IPS-18a (cell line): ENCODE data around the gene CRNN.

Experiments used
- H3K27ac ChIP-seq: one replicate; pipeline ENCODE4 v1.5.1; 2013; ENCODE audit warnings: low read length
- H3K27me3 ChIP-seq: one replicate; pipeline ENCODE4 v1.6.1; 2013; ENCODE audit warnings: mild to moderate bottlenecking, low read length; ENCODE audit not compliant: control insufficient read depth, insufficient read depth
- H3K36me3 ChIP-seq: one replicate; pipeline ENCODE4 v1.6.1; 2013; ENCODE audit warnings: low read depth, low read length; ENCODE audit not compliant: control insufficient read depth
- H3K4me1 ChIP-seq: one replicate; pipeline ENCODE4 v1.6.1; 2013; ENCODE audit warnings: low read depth, low read length; ENCODE audit not compliant: control insufficient read depth
- H3K4me3 ChIP-seq: one replicate; pipeline ENCODE4 v1.5.1; 2013; ENCODE audit warnings: low read length
- H3K9ac ChIP-seq: one replicate; pipeline ENCODE4 v1.6.1; 2013; ENCODE audit warnings: mild to moderate bottlenecking, low read length, moderate library complexity
- H3K9me3 ChIP-seq: one replicate; pipeline ENCODE4 v1.6.1; 2013; ENCODE audit warnings: low read depth, low read length; ENCODE audit not compliant: control insufficient read depth

The CRNN gene

DNA sequence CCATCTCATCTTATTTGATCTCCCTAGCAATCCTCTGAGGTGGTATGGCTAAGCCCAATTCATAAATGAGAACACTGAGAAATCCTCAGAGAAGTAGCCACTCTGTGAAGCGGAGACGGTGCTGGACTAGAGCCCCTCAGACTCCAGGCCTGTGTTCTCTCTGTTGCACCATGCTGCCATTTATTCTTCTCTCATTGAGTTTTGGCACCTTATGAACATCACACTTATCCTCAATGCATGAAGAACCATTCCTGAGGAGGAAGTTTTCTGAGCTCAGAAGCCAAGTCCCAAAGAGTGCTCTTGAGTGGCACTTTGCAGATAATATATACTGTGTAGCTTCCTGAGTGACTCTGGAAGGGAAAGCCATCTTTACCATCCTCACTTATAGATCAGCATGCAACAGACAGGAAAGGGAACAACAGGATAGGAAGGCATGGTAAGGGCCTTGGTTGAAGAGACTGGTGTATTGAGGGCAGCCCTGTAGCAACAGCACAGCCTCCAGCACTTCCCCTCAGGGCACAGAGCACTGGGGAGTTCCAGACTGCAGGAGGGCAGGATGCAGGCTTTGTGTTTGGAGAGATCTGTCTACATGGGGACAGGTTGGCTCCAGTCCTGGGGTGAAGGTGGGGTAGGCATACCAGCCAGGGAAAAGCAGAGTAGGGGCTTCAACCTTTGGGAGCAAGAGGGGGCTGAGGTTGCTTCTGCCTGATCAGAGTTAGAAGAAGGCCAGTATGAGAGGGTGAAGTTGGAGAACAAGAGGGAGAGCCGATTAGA, 1.6 kb upstream of the CRNN start:
- H3K9me3 ChIP-seq, result peaks cover 70% of the 10 kb centered on the region
- H3K27me3 ChIP-seq, result no peaks in the 10 kb centered on the region
- H3K4me3 ChIP-seq, result no peak overlapping the region
- no peaks in the 10 kb centered on the region for H3K36me3 ChIP-seq
- no peak overlapping the region for H3K27ac ChIP-seq
- H3K9ac ChIP-seq, result no peak overlapping the region
- no peaks in the 10 kb centered on the region for H3K4me1 ChIP-seq

GRCh38 chr1:152412756-152413155, 1.3 kb downstream of the CRNN start:
- Histone ChIP-seq H3K9ac (no peak overlapping the region), H3K4me3 (no peak overlapping the region), H3K9me3 (peaks cover 67% of the 10 kb centered on the region), H3K27me3 (no peaks in the 10 kb centered on the region), H3K36me3 (no peaks in the 10 kb centered on the region), H3K27ac (no peak overlapping the region), H3K4me1 (no peaks in the 10 kb centered on the region)

GRCh38 chr1:152411134-152411533, 2.9 kb downstream of the CRNN start:
- H3K9me3 ChIP-seq, result peaks cover 66% of the 10 kb centered on the region

GRCh38 chr1:152410599-152410998, 3.5 kb downstream of the CRNN start:
- Histone ChIP-seq H3K9ac (no peak overlapping the region), H3K4me1 (no peaks in the 10 kb centered on the region), H3K4me3 (no peak overlapping the region), H3K27ac (no peak overlapping the region), H3K9me3 (peaks cover 61% of the 10 kb centered on the region), H3K36me3 (no peaks in the 10 kb centered on the region), H3K27me3 (no peaks in the 10 kb centered on the region)

More at GRCh38 chr1:152411134-152411533, 2.9 kb downstream of the CRNN start:
- Histone ChIP-seq H3K36me3 (no peaks in the 10 kb centered on the region), H3K9ac (no peak overlapping the region), H3K27ac (no peak overlapping the region), H3K27me3 (no peaks in the 10 kb centered on the region), H3K4me1 (no peaks in the 10 kb centered on the region), H3K4me3 (no peak overlapping the region)

DNA sequence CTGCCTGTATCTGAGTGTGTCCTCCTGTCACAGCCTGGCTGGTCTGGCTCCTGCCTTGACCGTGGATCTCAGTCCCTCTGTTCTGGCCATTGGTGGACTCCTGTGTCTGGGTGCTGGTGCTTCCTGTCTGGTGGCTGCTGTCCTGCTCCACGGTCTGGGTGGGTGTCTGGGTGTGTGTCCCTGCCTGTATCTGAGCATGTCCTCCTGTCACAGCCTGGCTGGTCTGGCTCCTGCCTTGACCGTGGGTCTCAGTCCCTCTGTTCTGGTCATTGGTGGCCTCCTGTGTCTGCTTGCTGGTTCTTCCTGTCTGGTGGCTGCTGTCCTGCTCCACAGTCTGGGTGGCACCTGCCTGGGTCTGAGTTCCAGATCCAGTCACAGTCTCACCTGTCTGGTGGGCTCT, 4.0 kb downstream of the CRNN start:
- Histone ChIP-seq H3K9me3 (peaks cover 57% of the 10 kb centered on the region), H3K4me3 (no peak overlapping the region), H3K4me1 (no peaks in the 10 kb centered on the region), H3K9ac (no peak overlapping the region), H3K27ac (no peak overlapping the region), H3K27me3 (no peaks in the 10 kb centered on the region), H3K36me3 (no peaks in the 10 kb centered on the region)

GRCh38 chr1:152408664-152409063, 5.4 kb downstream of the CRNN start:
- no peak overlapping the region for H3K27ac ChIP-seq
- peaks cover 64% of the 10 kb centered on the region for H3K9me3 ChIP-seq
- no peak overlapping the region for H3K9ac ChIP-seq
- H3K36me3 ChIP-seq, result no peaks in the 10 kb centered on the region
- no peaks in the 10 kb centered on the region for H3K4me1 ChIP-seq
- no peak overlapping the region for H3K4me3 ChIP-seq
- H3K27me3 ChIP-seq, result no peaks in the 10 kb centered on the region

DNA sequence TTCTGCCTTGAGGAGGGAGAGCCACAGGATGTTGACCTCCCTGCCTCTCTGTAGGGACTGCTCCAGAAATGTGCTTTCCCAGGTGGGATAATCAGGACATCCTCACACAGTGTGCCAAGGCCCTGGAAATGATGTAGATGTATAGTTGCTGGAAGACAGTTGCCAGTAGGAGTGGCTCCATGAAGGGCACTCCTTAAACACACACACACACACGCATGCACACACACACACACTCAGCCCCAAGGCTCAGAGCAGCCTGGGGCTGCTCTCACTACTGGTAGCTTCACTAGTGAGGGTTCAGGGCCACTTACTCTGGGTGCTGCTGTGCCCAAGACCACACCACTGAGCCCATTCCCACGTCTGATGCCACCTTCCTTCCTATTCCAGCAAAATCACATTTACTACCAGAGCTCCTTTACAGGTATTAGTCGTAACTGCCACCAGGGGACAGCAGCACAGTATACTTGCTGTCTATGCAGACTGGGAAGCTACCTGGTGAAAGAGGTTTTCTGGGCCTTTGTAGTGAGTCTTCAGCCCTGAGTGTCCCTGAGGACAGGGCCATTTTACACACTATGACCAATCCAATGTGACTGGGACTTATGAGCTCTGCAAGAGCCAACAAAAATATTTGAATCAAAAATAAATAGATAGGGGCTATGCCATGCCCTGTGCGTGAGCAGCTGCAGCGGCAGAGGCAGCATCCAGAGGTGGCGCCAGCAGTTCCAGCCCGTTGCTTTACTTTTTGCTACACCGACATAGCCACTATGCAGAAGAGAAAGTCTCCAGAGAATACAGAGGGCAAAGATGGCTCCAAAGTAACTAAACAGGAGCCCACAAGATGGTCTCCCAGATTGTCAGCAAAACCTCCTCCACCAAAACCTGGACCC, 15.0 kb downstream of the CRNN start:
- Histone ChIP-seq H3K4me3 (no peak overlapping the region), H3K27me3 (no peaks in the 10 kb centered on the region), H3K27ac (no peak overlapping the region), H3K36me3 (no peaks in the 10 kb centered on the region), H3K9me3 (peaks cover 37% of the 10 kb centered on the region), H3K4me1 (no peaks in the 10 kb centered on the region), H3K9ac (no peak overlapping the region)

GRCh38 chr1:152397474-152397873, 16.6 kb downstream of the CRNN start:
- no peaks in the 10 kb centered on the region for H3K36me3 ChIP-seq
- H3K27me3 ChIP-seq, result no peaks in the 10 kb centered on the region
- H3K4me3 ChIP-seq, result no peak overlapping the region
- H3K4me1 ChIP-seq, result no peaks in the 10 kb centered on the region
- no peak overlapping the region for H3K27ac ChIP-seq
- peaks cover 48% of the 10 kb centered on the region for H3K9me3 ChIP-seq
- no peak overlapping the region for H3K9ac ChIP-seq

DNA sequence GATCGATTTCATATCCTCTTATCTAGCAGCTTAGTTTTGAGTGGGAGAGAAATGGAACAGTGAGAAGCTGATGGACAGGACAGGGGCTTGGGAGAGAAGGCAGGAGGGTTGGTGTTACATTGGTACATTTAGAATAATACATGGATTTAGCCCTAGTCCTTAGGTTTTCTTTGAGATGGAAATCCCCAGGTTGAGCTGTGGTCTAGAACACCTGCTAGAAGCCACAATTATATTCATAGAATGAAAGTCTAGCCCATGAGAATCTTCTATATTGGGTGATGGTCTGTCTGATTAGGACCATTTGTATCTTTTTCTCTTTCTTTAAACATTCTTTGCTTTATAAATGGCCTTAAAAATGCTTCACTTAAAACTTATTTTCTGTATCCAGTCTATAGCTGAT, 19.9 kb downstream of the CRNN start:
- Histone ChIP-seq H3K27me3 (no peaks in the 10 kb centered on the region), H3K4me3 (no peak overlapping the region), H3K9me3 (peaks cover 67% of the 10 kb centered on the region), H3K9ac (no peak overlapping the region), H3K36me3 (no peaks in the 10 kb centered on the region), H3K4me1 (no peaks in the 10 kb centered on the region), H3K27ac (no peak overlapping the region)

GRCh38 chr1:152392909-152393308, 21.2 kb downstream of the CRNN start:
- Histone ChIP-seq H3K4me3 (no peak overlapping the region), H3K4me1 (no peaks in the 10 kb centered on the region), H3K27me3 (no peaks in the 10 kb centered on the region), H3K36me3 (no peaks in the 10 kb centered on the region), H3K9me3 (peaks cover 80% of the 10 kb centered on the region), H3K9ac (no peak overlapping the region), H3K27ac (no peak overlapping the region)

- Histone ChIP-seq H3K36me3 (no peaks in the 10 kb centered on the region), H3K9ac (no peak overlapping the region), H3K27me3 (no peaks in the 10 kb centered on the region), H3K4me1 (no peaks in the 10 kb centered on the region), H3K4me3 (no peak overlapping the region), H3K27ac (no peak overlapping the region), H3K9me3 (peaks cover 84% of the 10 kb centered on the region)
These were observed 25.2 kb downstream of the CRNN start for GRCh38 chr1:152388889-152389288.
